GM19372 (cell line): Measurements from ENCODE around the gene SSR1.

Experiments used
- ATAC-seq: cut with Tn5 transposase; IDR thresholded peaks from one replicate; pipeline ENCODE4 v1.9.1; 2021; ENCODE audit warnings: mild to moderate bottlenecking, low read depth, moderate library complexity; ENCODE audit not compliant: unreplicated experiment

SSR1 gene

DNA sequence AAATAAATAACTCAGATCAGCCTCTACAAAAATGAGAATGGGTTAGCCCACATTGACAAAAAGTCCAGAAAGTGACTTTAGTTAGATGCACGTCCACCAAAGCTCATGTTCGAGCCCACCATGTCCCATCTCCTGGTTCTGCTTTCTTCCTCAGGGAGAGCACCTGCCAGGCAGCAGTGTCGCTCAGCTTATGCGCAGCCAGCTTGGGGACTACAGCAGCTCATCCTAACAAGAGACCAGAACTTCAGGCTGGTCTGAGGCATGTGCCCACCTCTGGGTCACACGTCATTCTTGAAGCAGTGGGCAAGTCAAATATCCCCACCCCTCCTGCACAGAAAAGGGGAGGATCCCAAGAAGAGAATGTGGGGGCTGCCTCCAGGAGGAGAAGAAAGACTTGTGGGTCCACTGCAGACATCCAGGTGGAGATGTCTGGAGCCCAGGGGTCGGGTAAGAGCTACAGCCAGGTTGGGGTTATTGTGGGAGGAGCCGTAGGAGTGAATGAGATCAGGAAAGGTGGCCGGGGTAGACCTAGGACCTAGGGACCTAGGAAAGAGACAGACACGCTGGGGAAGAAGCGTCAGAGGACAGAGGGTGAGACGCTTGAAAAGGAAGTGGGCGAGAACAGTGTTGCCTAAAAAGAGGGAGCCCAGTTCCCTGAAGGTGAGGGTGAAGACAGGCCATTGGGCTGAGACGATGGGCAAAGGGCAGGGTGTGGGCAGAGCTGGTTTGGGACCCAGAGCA lies 52.5 kb downstream of the SSR1 start:
- ATAC-seq, result peak; percentile 7

DNA sequence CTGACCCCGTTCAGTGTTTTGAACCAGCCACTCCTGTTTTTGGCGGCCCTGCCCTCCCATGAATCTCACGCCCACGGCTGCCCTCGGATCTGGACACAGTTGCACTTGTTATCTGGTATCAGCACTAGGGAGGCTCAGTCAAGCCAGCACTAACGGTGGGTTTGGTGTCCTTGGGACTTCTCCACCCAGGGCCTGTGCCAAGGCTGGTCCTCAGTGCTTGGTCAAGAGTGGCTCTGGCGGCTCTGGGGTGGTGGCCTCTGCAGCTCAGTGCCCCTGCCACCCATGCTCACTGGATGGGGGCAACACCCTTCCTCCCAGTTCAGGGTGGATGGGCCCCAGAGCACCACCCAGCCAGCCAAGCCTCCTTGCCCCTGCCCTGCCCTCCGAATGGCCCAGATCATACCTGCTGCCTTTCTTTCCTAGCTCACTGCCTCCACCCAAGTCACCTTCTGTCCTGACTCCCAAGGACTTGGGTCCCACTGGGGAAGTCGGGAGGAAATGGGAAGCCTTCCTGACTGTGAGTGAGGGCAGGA lies 54.7 kb downstream of the SSR1 start:
- ATAC-seq, result no peak

DNA sequence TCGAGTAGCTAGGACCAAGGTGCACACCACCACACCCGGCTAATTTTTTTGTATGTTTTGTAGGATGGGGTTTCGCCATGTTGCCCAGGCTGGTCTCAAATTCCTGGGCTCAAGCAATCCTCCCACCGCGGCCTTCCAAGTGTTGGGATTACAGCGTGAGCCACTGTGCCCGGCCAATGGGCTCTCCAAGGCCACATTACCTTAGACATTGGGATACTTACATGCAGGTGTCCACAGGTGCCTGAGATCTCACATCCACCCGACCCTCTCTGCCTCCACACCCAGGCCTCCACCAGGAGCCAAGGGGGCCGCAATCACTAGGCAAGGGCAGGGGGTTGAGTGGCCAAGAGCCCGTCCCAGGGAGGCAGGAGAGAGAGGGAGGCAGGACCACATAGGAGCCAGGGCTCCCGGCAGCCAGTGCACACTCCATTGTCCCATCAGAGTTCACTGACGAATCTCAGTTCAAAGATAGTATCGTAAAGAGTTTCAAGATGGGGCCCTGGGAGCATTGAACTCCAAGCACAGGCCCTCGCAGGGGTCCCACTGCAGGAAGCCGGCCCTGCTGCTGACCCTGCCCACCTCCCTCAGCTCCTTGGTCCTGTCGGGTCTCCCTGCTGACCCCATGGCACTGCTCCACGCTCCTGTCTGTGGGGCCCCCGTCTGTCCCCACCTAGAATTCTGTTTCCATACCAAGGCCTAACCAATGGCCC lies 55.3 kb downstream of the SSR1 start:
- no peak for ATAC-seq

DNA sequence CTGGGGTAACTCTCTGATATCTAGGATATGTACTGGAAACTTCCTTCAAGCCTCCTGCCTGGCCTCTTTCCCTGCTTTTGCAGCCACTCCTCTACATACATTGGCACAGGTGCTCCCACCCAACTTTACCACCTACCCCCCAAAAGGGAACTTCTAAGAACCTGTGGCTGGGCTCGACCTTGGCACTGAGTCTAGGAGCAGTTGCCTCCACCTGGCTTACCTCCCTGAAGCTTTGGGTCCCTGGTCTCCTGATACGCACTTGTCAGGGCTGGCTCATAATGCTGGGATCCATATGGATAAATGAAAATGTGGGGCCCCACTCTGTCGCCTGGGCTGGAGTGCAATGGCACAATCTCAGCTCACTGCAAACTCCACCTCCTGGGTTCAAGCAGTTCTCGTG lies 56.2 kb downstream of the SSR1 start:
- no peak for ATAC-seq

DNA sequence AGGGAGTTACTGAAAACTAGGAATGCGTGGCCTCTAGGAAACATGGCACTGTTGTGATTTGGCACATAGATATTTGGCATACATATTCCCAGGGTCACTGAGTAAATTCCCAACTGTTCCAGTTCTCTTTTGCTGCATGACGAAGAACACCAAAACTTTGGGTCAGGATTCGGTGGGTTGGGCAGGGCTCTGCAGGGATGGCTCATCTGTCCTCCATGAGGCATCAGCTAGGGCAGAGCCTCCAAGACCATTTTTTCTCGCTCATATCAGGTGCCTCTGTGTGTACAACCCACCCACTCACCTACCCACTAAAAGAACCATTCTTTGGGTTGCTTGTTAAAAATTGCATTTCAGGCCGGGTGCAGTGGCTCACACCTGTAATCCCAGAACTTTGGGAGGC lies 57.1 kb downstream of the SSR1 start:
- no peak for ATAC-seq

DNA sequence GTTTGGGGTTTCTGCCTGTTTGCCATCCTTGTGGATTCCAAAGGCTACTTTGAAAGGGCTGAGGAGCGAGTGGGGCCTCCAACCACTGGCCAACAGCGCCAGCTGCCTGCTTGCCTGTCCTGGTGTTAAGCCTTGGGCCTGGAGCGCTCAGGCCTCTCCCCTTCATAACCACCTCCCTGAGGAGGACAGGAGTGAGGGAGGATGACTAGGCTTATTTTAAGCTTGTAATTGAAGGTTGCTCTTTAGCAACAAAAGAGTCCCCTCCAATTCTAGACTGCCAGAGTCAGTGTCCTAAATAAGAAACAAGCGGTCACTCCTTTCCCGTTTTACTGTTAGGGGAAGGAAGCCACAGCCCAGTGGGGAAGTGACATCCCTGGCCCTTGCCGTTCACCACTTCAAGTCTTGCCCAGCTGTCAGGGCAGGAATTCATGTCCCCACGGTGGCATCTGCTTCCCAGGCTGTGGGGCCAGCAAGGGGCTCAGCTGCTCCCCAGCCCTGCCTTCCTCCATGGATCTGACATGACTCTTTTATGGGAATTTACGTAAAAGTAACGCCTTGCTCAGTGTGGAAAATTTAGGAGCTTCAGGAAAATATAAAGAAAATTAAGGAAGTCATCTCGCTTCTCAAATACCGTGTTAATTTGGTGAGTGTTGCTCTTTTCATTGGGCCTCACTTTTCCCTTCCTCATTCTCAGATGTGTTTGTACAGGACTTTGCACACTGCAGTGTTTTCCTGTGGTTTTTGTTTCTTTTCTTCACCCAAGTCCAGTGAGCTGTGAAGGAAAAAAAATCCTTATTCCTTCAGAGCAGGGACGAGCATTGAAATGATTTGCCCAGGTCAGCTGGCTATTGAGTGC lies 57.8 kb downstream of the SSR1 start:
- no peak for ATAC-seq

DNA sequence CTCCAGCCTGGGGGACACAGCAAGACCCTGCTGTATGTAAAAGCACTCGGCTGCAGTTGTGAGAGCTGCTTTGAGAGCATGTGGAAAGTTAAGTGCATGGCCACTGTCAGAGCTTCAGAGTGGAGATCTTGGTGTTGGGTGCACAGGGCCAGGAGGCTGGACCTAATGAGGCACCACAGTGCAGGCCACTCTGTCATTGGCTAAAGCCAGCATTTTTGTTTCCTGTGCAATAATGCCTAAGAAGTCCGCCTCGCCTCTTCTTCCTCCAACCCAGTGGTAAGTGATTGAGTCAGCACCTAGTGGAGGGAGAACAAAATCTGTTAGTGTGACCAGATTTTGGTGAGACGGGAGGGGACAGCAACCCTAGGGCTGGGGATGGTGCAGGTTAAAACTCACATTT lies 60.6 kb downstream of the SSR1 start:
- ATAC-seq, result no peak

DNA sequence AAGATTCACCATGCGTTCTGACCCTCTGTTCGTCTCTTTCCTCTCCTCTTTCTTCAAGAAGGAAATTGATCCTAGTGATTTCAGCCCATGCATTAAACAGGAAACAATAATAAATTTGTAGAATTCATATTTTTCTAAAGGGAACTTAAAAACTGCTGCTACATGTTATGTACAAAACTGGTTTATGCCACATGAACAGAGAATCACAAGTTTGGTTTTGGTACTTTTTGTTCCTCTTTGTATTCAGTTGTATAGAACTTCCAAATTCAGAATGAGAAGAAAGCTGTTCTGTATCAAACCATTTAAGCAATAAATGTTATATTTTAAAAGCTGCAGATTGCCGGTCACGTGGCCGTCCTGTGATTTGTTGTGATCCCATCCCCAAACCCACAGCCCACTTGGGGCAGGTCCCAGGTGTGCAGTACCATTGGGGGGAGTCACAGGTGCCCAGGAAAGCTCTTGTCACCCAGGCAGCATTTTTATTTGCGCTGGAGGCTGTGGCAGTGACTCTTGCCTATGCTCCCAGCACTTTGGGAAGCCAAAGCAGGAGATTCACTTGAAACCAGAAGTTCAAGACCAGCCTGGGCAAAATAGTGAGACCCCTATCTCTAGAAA lies 61.2 kb downstream of the SSR1 start:
- ATAC-seq, result no peak

DNA sequence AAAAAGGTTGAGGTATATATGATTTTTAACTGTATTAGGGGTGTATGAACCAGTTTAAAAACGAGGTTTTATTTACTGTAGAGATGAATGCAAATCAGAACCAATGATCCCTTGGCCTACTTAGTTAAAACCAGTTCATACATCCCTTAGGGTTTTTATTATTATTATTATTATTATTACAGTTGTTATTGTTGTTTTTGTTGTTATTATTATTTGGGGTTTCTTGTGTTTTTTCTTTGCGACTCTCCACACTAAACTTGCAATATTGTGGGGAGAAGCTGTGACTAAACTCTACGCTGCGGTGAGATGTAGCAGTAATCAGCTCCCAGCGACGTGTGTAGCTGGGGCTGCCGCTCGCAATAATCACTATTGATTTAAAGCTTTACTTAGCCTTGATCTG lies 62.2 kb downstream of the SSR1 start:
- no peak for ATAC-seq

DNA sequence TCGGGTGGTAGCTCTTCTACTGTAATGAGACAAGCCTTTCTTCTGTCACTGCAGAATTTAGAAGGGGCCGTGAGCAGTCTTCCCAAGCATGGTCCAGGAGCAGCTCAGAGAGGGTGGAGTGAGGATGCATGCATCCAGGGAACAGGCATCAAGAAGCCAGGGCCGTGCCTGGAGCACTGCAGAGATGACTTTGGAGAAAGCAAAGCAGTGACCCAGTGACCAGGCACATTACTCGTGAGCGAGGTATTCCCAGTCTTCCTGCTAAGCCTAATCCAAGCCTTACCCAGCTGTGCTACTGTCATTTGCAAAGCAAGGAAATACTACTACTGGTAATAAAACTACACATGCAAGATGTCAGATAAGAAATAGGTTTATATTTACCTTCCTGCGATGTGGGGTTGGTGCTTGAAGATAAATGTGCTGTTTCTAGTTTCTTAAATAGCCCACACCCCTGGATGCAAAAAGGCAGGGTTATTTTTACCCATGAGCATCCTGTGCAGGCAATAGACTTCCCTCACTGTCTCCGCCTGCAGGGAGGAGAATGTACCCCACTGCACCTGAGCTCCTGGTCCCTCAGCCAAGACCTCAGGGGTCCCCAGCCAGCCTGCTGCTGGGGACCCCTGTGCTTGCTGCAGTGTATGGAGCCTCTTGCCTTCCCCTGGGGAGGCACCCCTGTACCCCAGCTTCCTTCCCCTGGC lies 62.9 kb downstream of the SSR1 start:
- ATAC-seq, result no peak

DNA sequence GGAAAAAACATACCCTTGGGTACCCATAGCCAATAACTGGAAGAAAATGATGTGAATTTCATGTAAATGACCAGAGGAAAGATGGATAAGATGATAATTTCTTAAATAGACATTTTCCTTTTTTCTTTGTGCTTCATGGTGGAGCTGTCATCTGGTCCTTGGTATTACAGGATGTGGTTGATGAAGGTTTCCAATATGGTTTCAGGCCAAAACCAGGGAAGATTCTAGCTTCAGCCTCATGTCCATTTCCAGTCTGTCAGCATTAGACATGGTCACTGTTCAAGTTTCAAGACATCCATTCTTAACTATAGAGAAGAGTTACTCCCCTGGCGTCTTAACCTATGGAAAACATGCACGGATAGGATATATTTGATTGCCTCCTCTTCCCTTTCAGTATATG lies 63.6 kb downstream of the SSR1 start:
- ATAC-seq, result no peak

DNA sequence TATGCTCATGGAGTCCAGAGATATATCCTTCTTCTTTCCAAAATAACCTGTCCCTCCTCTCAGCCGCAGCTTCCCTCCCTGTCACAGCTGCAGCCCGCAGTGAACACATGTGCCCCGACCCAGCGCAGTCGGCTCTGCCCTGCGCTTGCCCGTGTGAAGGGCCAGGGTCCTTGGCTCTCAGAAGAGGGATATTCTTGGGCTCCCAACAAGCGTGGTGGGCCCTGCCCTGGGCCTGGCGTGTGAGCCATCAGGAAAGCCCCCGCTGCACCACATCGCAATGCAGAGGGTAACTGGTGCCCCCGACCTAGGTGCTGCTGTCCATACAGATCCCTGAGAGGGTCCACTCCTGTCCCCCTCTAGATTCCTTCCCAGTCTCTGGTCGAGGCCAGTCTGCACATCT lies 65.2 kb downstream of the SSR1 start:
- no peak for ATAC-seq

DNA sequence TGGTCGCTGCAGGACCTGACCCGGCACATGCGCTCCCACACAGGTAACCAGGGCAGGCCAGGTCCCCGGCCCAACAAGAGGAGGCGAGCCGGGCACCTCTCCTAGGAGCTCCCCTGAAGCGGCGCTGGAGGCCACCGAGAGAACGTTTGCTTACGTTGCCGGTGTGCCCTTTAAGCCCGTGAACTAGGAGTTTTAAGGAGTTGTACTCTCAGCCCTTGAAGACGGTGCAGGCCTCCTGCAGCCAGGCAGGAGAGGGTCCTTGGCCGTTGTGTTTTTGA lies 65.9 kb downstream of the SSR1 start:
- no peak for ATAC-seq

DNA sequence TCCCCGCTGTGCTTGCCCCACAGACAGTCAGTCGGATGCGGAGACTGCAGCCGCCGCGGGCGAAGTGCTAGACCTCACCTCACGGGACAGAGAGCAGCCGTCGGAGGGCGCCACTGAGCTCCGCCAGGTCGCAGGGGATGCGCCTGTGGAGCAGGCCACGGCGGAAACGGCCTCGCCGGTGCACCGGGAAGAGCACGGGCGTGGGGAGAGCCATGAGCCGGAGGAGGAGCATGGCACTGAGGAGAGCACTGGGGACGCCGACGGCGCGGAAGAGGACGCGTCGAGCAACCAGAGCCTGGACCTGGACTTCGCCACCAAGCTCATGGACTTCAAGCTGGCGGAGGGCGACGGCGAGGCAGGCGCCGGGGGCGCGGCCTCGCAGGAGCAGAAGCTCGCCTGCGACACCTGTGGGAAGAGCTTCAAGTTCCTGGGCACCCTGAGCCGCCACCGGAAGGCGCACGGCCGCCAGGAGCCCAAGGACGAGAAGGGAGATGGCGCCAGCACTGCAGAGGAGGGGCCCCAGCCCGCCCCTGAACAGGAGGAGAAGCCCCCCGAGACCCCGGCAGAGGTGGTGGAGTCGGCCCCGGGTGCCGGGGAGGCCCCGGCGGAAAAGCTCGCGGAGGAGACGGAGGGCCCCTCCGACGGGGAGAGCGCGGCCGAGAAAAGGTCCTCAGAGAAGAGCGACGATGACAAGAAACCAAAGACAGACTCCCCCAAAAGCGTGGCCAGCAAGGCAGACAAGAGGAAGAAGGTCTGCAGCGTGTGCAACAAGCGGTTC lies 66.4 kb downstream of the SSR1 start:
- no peak for ATAC-seq

DNA sequence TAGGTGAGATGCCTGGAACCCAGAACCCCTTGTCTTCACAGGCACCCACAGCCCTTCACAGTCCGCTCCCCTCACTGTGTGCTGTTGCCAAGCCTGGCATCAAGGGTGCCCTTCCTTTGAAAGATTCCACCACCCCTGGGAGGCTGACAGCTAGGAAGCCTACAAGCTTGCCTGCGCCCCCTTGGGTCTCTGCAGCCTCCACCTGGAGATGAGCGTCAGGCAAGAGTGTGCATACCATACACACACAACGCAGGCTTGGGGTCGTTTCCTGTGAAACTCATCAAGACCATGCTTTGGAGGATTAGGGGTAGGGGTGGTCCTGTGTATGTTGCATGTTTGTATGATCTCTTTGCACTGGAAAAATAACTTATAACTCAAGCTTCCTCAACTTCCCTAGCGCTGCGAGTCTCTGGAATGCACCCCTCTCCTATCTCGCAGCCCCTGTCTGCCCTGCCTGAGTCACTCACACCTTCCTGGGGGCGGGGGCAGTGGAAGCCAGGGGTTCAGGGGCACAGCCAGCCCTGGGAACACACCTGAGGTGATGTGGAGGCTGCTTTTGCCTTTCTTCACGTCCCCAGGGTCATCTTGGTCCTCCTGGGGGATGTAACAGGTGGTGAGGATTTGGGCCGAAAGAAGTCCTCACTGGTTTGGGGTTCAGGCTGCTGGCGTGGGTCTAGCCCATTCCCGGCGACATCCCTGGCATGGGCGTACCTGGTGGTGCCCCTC lies 67.2 kb downstream of the SSR1 start:
- no peak for ATAC-seq

DNA sequence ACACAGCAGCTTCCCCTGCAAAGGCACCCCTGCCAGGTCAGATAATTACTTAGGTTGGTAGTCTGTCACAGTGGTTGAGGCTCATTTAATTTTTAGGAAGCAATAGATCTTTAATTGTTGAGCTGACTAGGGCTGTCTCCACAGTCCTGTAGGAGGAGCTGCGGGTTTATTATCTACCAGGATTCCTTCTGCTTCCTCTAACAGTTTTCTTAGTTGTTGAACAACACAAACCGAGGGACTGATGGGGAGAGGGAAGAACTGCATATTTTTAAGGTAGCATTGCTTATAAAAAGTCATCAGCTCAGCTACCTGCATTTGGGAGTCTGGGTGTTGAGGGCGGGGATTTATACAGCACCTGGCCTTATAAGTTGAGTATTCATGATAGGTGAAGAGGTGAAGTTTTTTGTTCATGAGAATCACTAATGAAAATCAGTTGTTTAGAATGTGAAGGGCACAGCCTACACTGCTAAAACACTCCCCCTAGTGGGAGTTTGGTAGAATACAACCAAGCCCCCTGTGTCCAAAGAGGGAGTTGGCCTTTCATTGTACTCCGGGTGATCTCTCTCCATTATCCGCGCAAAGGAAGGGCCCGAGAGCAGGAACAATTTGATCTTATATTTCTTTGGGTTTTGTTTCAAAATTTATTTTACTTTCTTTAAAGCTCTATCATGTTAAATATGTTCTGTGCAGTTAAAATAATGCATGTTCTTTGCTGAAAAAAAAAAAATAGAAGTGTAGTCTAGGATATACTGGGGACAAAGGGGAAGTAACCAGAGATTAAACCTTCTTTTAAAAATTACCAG lies 69.6 kb downstream of the SSR1 start:
- ATAC-seq, result no peak

DNA sequence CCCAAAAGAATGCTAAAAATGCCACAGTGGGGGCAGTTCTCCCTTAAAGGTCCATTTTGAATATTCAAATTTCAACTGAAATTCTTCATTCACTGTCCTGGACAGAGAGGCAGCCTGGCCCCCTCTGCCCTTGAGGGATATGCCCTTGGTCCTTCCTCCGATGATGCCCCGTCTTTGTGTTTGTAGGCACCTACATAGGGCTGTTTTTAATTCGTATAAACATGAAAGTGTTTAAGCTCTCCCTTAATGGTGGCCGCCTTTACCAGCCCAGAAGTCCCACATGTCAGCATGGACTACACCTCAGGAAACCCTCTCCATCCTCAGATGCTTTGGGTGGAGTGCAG lies 70.2 kb downstream of the SSR1 start:
- no peak for ATAC-seq
